Measurements from ENCODE around the gene IFI35. TPM values are rescaled to one million over a fixed set of nuclear protein-coding genes. Genes with fewer than 3 reads are reported as not detected.

Gene IFI35
- total and polyA plus RNA-seq, 9 of the 15 experiments (the other 6 are each of a cell fraction or from before 2014, with no cell fraction given): 4.4 to 13.1 (median 10.2) TPM

DNA sequence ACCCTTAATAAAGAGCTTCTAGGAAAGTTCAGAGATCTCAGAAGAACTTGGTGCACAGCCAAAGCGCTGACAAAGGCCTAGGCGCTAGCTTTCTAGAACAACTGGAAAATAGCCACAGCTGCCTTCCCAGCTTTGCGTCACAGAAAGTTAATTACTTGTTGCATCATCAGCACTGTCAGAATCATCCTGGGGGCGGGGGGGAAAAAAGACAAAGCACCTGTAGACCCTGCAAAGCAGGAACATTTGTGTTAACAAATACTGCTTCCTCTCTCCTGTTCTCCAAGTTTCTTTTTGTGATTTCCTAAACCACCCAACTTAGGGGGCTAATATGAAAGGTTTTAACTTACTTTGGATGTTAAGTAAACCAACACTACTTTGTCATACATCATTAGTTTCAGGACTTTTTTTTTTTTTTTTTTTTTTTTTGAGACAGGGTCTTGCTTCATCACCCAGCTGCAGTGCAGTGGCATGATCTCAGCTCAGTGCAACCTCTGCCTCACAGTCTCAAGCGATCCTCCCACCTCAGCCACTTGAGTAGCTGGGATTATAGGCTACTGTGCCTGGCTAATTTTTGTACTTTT, 37.5 kb upstream of the IFI35 start (continued):
- TF ChIP-seq KAT7 (CRISPR knock-in tag; IDR thresholded peaks at IDR 0.05; ENCODE audit: borderline replicate concordance) (no peak), ARID2 (IDR thresholded peaks at IDR 0.05) (no peak), NFIC (IDR thresholded peaks at IDR 0.05) (peak; percentile 34), BACH1 (tag; IDR thresholded peaks at IDR 0.05) (0 out of 2 replicates have a peak, but pooled peaks have one; percentile 43), ZNF584 (CRISPR knock-in tag; IDR thresholded peaks at IDR 0.05; ENCODE audit: low read depth) (0 out of 2 replicates have a peak, but pooled peaks have one; percentile 51), ZNF239 (CRISPR knock-in tag; IDR thresholded peaks at IDR 0.05) (peak; percentile 51; the same call in 1 of the 2 replicates), ZNF175 (CRISPR knock-in tag; IDR thresholded peaks at IDR 0.05; ENCODE audit: low read depth) (0 out of 2 replicates have a peak, but pooled peaks have one; percentile 18), POLR2A (conservative IDR thresholded peaks at IDR 0.05) (no peak), ZFP36 (IDR thresholded peaks at IDR 0.05; ENCODE audit: low read depth, low read length, partially characterized antibody) (no peak), C11orf30 (IDR thresholded peaks at IDR 0.05; ENCODE audit: low read depth) (peak; percentile 25; the same call in 1 of the 2 replicates), RCOR1 (IDR thresholded peaks at IDR 0.05; ENCODE audit: borderline replicate concordance in 1 of 2, low read depth in 2 of 2, low read length in 2 of 2) (0 out of 4 replicates have a peak, but pooled peaks of 1 of the 2 experiments have one; percentile 3), CEBPG (CRISPR knock-in tag; IDR thresholded peaks at IDR 0.05) (peak; percentile 78), CEBPG (tag; conservative IDR thresholded peaks at IDR 0.05 in 1 of 2, IDR thresholded peaks at IDR 0.05 in 1 of 2) (peak; percentile 96 to 97), GATAD2B (IDR thresholded peaks at IDR 0.05; ENCODE audit: borderline replicate concordance) (no peak), GABPA (tag; conservative IDR thresholded peaks at IDR 0.05; ENCODE audit: low read depth) (peak; percentile 29; the same call in 1 of the 2 replicates)
- TF ChIP-seq, protein P1, sequence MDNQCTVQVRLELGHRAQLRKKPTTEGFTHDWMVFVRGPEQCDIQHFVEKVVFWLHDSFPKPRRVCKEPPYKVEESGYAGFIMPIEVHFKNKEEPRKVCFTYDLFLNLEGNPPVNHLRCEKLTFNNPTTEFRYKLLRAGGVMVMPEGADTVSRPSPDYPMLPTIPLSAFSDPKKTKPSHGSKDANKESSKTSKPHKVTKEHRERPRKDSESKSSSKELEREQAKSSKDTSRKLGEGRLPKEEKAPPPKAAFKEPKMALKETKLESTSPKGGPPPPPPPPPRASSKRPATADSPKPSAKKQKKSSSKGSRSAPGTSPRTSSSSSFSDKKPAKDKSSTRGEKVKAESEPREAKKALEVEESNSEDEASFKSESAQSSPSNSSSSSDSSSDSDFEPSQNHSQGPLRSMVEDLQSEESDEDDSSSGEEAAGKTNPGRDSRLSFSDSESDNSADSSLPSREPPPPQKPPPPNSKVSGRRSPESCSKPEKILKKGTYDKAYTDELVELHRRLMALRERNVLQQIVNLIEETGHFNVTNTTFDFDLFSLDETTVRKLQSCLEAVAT (IDR thresholded peaks at IDR 0.05): no peak
- TF ChIP-seq, protein P2, sequence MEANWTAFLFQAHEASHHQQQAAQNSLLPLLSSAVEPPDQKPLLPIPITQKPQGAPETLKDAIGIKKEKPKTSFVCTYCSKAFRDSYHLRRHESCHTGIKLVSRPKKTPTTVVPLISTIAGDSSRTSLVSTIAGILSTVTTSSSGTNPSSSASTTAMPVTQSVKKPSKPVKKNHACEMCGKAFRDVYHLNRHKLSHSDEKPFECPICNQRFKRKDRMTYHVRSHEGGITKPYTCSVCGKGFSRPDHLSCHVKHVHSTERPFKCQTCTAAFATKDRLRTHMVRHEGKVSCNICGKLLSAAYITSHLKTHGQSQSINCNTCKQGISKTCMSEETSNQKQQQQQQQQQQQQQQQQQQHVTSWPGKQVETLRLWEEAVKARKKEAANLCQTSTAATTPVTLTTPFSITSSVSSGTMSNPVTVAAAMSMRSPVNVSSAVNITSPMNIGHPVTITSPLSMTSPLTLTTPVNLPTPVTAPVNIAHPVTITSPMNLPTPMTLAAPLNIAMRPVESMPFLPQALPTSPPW (CRISPR knock-in tag; IDR thresholded peaks at IDR 0.05): peak; percentile 65
- TF ChIP-seq, protein P3, sequence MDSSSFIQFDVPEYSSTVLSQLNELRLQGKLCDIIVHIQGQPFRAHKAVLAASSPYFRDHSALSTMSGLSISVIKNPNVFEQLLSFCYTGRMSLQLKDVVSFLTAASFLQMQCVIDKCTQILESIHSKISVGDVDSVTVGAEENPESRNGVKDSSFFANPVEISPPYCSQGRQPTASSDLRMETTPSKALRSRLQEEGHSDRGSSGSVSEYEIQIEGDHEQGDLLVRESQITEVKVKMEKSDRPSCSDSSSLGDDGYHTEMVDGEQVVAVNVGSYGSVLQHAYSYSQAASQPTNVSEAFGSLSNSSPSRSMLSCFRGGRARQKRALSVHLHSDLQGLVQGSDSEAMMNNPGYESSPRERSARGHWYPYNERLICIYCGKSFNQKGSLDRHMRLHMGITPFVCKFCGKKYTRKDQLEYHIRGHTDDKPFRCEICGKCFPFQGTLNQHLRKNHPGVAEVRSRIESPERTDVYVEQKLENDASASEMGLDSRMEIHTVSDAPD (CRISPR knock-in tag; IDR thresholded peaks at IDR 0.05): no peak
- TF ChIP-seq, protein P4, sequence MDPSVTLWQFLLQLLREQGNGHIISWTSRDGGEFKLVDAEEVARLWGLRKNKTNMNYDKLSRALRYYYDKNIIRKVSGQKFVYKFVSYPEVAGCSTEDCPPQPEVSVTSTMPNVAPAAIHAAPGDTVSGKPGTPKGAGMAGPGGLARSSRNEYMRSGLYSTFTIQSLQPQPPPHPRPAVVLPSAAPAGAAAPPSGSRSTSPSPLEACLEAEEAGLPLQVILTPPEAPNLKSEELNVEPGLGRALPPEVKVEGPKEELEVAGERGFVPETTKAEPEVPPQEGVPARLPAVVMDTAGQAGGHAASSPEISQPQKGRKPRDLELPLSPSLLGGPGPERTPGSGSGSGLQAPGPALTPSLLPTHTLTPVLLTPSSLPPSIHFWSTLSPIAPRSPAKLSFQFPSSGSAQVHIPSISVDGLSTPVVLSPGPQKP (CRISPR knock-in tag; IDR thresholded peaks at IDR 0.05): no peak
- TF ChIP-seq, protein P5, sequence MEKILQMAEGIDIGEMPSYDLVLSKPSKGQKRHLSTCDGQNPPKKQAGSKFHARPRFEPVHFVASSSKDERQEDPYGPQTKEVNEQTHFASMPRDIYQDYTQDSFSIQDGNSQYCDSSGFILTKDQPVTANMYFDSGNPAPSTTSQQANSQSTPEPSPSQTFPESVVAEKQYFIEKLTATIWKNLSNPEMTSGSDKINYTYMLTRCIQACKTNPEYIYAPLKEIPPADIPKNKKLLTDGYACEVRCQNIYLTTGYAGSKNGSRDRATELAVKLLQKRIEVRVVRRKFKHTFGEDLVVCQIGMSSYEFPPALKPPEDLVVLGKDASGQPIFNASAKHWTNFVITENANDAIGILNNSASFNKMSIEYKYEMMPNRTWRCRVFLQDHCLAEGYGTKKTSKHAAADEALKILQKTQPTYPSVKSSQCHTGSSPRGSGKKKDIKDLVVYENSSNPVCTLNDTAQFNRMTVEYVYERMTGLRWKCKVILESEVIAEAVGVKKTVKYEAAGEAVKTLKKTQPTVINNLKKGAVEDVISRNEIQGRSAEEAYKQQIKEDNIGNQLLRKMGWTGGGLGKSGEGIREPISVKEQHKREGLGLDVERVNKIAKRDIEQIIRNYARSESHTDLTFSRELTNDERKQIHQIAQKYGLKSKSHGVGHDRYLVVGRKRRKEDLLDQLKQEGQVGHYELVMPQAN (IDR thresholded peaks at IDR 0.05; ENCODE audit: borderline replicate concordance): no peak
